Suprapubic skin (tissue), 4 donors: ENCODE data around the gene DNAI1.

Source experiments
- EP300 ChIP-seq: sonication (generic); formaldehyde crosslinking; IDR thresholded peaks from one replicate; pipeline ENCODE4 v1.6.1; 2017; ENCODE audit warnings: antibody characterized with exemption
- POLR2A ChIP-seq, 2 donors: fragments of 450-650 bp; IDR thresholded peaks; one replicate each; pipeline ENCODE4 v1.6.1; 2017; ENCODE audit warnings: antibody characterized with exemption in 2 of 2, mild to moderate bottlenecking in 2 of 2, moderate library complexity in 2 of 2
- POLR2AphosphoS5 ChIP-seq, 3 donors: sonication (generic); formaldehyde crosslinking; IDR thresholded peaks; one replicate each; pipeline ENCODE4 v1.6.1; 2017; ENCODE audit warnings: antibody characterized with exemption in 3 of 3
- TF ChIP-seq, protein P1 (sequence below), 2 donors: fragments of 200-600 bp in 1 of 2; fragments of 450-650 bp in 1 of 2; sonication (generic) in 1 of 2; IDR thresholded peaks; one replicate each; pipeline ENCODE4 v1.5.1; 2016 to 2019; ENCODE audit warnings: antibody characterized with exemption in 2 of 2, mild to moderate bottlenecking in 1 of 2, moderate library complexity in 1 of 2

- TF ChIP-seq, protein P1, sequence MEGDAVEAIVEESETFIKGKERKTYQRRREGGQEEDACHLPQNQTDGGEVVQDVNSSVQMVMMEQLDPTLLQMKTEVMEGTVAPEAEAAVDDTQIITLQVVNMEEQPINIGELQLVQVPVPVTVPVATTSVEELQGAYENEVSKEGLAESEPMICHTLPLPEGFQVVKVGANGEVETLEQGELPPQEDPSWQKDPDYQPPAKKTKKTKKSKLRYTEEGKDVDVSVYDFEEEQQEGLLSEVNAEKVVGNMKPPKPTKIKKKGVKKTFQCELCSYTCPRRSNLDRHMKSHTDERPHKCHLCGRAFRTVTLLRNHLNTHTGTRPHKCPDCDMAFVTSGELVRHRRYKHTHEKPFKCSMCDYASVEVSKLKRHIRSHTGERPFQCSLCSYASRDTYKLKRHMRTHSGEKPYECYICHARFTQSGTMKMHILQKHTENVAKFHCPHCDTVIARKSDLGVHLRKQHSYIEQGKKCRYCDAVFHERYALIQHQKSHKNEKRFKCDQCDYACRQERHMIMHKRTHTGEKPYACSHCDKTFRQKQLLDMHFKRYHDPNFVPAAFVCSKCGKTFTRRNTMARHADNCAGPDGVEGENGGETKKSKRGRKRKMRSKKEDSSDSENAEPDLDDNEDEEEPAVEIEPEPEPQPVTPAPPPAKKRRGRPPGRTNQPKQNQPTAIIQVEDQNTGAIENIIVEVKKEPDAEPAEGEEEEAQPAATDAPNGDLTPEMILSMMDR (IDR thresholded peaks at IDR 0.05), result no peak
- no peak for TF ChIP-seq POLR2AphosphoS5 (IDR thresholded peaks at IDR 0.05)
- no peak for TF ChIP-seq POLR2A (IDR thresholded peaks at IDR 0.05)
- TF ChIP-seq EP300, result no peak
These were observed 61.5 kb downstream of the DNAI1 start for GRCh38 chr9:34520096-34520495.
